MM.1S (cell line): ENCODE data around the gene PRRX2.

Experiments
- EZH2 ChIP-seq: fragments of 300-600 bp; sonication (generic); optimal IDR thresholded peaks from 2 replicates; pipeline ENCODE3; 2017; ENCODE audit warnings: low read depth, mild to moderate bottlenecking, antibody characterized with exemption, low read length, mixed read lengths
- TF ChIP-seq, protein P1 (sequence below): fragments of 300-600 bp; sonication (generic); IDR thresholded peaks from 2 replicates; pipeline ENCODE4 v1.5.1; 2016; ENCODE audit warnings: antibody characterized with exemption, low read length, mixed read lengths

DNA sequence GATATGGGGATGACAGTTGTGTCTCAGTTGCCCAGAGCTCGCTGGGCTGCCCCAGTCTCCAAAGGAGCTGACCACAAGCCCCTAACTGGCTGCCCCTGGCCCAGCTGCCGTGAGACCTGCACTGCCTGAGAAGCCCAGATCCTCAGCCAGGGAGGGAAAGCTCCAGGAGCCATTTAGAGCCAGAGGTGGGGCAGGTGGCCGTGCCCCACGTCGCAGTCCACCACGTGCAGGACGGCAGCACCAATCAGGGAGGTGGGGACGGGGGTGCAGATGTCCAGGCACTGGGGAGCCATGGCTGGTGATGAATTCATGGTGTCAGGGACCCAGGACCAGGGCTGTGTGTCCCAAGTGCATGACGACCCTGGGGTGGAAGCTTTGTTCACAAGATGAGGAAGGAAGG is 13.4 kb downstream of the PRRX2 start:
- no peak for TF ChIP-seq EZH2
- TF ChIP-seq, protein P1, sequence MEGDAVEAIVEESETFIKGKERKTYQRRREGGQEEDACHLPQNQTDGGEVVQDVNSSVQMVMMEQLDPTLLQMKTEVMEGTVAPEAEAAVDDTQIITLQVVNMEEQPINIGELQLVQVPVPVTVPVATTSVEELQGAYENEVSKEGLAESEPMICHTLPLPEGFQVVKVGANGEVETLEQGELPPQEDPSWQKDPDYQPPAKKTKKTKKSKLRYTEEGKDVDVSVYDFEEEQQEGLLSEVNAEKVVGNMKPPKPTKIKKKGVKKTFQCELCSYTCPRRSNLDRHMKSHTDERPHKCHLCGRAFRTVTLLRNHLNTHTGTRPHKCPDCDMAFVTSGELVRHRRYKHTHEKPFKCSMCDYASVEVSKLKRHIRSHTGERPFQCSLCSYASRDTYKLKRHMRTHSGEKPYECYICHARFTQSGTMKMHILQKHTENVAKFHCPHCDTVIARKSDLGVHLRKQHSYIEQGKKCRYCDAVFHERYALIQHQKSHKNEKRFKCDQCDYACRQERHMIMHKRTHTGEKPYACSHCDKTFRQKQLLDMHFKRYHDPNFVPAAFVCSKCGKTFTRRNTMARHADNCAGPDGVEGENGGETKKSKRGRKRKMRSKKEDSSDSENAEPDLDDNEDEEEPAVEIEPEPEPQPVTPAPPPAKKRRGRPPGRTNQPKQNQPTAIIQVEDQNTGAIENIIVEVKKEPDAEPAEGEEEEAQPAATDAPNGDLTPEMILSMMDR, result no peak
